GM18519 (cell line): Measurements from ENCODE around the gene HTR1D.

Source experiments
- ATAC-seq: cut with Tn5 transposase; IDR thresholded peaks from one replicate; pipeline ENCODE4 v1.9.1; 2021; ENCODE audit warnings: mild to moderate bottlenecking, moderate library complexity; ENCODE audit not compliant: unreplicated experiment, low FRiP score

HTR1D gene

GRCh38 chr1:23187637-23188036, 29.7 kb downstream of the HTR1D start:
- no peak for ATAC-seq

- ATAC-seq, result no peak
These were observed 31.9 kb downstream of the HTR1D start for GRCh38 chr1:23185381-23185780.

GRCh38 chr1:23184212-23184934, 32.9 kb downstream of the HTR1D start:
- ATAC-seq, result no peak

DNA sequence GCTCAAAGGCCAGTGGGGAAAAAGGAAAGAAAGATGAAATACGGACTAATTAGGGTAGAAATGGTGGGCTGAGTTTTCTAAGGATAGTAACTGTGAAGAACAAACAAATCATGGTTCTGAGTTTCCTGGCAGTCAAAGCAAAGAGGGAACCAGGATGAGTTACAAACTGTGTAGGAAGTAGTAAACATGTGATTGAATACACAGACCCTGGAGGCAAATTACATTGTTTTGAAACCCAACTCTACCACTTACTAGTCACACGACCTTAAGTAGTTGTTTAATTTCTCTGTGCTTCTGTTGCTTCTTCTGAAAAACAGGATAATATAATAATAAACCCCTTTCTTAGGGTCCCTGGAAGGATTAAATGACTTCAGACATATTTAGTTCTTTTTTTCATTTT, 37.4 kb downstream of the HTR1D start:
- ATAC-seq, result no peak

DNA sequence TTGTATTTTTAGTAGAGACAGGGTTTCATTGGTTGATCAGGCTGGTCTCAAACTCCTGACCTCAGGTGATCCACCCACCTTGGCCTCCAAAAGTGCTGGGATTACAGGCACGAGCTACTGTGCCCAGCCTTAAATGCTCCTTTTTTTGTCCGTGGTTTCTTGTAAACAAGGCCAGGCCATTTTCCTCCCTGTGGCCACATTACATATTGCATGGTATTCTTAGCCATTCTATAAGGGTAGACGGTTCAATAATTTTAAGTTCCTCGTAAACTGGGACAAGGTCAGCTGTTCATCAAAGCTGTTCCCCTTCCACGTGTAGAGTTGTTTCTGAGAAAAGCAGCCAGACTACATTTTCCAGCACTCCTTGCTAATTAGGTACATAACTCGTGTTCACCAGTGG, 38.4 kb downstream of the HTR1D start:
- no peak for ATAC-seq

DNA sequence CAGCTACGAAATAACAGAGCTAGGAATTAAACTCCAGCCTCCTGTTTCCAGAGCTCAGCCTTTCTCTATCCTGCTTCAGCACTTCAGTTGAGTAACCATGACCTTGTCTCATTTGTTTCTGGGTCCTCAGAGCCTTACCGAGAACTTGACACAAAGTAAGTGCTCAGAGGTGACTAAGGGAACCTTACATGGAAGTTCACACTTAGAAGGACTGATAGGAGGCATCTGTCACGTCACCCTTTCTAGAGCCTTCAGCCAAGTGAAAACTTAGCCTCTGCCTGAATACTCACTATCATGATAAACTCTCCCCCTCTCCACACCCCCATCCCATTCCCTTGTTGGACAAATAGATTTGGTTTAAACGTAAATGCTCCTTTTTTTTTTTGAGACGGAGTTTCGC, 38.9 kb downstream of the HTR1D start:
- no peak for ATAC-seq

DNA sequence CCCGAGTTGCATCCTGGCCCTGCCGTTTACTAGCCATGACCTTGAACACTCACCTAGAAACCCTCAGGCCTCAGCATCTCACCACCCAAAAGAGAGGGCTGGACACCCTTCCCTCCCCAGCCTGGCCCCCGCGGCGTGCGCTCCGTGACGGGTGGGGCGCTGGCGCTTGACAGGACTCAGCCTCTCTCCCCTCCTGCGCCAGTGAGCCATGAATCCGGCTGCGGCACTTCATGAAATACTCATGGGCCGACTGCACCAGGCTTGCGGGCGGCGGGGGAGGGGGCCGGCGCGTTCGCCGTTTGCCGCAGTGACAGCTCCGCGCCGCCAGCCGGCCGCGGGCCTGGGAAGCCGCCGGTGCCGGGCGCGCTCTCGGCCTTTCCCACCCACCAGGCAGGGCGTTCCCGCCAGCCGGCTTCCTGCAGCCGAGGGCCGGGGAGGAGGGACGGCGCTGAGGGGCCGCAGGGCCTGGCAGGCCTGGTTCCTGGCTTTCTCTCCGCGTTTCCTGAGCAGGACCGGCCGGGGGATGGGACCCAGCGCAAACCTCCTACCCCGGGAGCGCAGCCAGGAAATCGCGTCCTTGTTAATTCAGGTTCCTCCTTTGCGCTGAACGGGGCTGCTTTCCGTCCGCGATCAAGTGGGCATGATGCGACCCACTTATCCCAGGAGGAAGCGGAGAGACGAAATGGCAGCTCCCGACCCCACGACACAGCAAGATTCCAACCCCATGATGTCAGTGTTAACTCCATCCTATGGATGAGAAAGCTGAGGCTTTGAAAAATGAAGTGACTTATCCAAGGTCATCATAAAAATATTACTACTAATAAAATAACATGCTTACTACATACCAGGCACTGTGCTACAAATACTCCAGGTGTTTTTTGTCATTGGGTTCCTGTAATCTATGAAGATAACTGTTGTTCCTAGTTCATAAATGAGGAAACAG, 39.6 kb downstream of the HTR1D start:
- no peak for ATAC-seq

DNA sequence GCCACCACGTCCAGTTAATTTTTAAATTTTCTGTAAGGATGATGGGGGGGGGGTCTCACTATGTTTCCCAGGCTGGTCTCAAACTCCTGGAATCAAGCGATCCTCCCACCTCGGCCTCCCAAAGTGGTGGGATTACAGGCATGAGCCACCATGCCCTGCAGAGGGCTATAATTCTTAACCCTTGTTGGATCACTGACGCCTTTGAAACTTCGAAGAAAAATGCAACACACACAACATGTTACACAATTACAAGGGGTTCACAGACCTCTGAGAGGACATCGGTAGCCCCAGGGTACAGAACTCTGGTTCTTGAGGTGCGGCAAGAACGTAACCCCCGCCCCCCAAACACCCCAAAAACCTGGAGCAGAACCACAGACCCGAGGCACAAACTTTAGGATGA, 40.3 kb downstream of the HTR1D start:
- ATAC-seq, result no peak

DNA sequence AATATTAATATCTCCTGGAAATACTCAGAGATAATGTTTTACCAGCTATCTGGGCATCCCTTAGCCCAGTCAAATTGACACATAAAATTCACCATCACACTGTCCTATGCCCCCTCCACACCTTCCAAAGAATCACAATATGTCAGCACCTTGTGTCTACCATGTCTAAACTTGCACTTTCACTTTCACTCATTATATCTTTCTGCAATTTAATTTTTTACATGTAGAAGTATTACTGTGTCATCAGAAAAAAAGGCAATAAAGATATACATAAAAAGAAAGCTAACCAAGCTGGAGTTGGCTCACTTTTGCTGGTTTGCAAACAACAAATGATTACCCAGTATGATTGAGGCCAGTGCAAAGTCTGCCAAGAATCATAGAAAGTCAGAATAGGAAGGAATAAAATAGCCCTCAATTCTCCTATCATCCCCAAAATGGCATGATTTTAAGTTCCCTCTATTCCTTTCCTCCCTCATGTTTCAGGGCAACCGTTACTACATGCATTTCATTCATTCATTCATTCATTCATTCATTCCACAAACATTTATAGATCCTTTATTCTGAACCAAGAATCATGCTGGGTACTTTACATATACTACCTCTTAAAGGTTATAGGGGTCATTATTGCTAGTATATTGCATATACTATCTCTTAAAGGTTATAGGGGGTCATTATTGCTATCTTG, 42.7 kb downstream of the HTR1D start:
- ATAC-seq, result no peak

DNA sequence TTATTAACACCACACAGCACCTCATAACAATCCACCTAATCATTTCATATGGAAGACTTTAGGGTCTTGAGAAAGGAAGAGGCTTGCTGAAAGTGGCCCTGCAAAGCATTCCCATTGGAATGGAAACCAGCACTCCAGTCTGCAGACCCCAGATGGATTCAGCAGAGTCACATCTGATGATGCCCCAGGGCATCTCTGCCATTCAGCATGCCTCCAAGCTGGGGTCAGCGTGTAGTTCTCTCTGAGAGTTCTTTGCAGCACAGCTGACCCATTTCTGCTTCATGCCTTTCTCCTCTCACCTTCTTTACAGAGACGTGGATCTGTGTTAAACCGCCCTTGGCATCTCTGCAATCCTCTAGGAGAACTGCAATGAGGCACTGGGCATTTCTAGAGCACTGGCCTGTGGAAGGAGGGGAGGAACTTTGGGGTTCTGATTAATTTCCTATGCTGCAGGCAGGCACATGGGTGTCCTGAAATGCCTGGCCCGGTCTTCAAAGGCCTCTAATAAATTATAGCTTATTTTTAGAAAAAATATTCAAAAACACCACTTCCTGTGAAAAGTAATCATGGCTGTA, 46.0 kb downstream of the HTR1D start:
- no peak for ATAC-seq

- ATAC-seq, result no peak
These were observed 47.5 kb downstream of the HTR1D start for GRCh38 chr1:23169727-23170335.

DNA sequence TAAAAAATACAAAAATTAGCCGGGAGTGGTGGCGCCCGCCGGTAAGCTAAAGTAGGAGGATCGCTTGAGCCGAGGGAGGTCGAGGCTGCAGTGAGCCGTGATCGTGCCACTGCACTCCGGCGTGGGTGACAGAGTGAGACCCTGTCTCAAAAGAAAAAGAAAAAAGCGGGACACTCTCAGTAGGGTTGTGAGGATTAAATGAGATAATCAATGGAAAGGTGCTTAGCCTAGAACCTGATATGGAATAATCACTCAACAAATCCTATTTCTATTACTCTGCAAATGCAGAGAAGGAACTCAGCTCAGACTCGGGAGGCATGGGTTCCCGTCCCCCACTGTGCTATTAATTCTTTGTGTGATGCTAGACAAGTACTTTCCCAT, 48.1 kb downstream of the HTR1D start:
- ATAC-seq, result no peak

DNA sequence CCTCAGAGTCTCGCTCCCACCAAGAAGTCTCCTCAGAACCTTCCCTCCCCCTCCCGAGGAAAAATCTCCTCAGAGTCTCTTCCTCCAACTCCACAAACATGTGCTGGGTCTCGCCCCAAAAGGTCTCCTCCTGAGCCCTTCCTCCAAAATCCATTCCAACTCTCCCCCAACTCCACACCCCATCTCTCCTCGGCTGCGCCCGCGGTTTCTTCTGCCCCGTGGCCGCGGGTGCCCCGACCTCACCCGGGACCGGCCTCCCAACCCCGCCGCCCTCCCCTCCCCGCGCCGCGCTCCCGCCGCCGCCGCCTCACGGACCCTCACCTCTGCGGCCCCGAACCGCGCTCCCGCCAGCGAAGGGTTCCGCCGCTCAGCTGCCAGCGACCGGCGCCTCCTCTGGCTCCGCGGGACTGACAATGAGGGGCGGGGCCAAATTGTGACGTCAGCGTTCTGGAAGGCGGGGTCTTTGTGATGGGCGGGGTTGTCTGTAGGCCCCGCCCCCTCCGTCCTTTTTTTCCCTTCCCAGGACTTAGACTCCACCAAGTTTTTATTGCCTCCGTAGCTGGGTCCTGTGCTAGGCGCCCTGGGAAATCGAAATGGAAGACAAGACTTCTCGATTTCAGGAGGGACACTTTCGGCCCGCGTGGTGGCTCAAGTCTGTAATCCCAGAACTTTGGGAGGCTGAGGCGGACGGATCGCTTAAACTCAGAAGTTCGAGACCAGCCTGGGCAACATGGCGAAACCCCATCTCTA, 48.7 kb downstream of the HTR1D start, which contains the start of gene LUZP1:
LUZP1 (minus strand) TSS at position 412 of the 750 bp plus-strand sequence.
- ATAC-seq, result no peak

GRCh38 chr1:23168079-23168444, 49.2 kb downstream of the HTR1D start:
- ATAC-seq, result no peak

GRCh38 chr1:23167353-23168078, 49.8 kb downstream of the HTR1D start:
- no peak for ATAC-seq

DNA sequence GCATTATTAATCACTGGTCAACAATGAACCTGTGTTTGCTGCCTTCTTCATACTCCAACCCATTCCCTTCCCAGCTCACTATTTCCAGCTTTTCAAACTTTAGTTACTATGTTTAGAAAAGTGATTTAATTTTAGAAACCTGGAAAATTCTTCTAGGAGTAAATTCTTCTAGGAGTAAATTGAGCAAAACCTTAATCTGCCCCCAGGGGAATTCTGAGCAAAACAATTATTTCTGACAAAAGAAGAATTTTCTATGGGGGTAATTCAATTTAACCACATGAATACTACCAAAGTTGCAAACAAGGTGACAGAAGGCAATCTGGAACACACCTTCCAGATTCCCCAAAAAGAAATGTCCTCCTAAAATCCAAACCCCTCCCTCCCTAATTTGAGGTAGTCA, 50.4 kb downstream of the HTR1D start:
- no peak for ATAC-seq

DNA sequence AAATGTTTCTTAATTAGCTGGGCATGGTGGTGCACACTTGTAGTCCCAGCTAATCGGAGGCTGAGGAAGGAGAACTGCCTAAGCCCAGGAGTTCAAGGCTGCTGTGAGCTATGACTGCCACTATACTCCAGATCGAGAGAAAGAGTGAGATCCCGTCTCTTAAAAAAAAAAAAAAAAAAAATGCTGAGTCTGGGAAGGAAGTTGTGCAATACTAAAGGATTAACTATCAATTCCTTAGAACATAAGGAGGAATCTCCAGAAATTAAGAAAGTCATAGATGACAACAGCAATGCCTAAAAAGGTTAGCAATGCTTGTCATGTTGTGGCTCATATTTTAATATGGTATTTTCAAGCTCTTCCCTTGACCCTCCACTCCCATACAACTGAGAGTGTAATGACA, 53.9 kb downstream of the HTR1D start:
- no peak for ATAC-seq

DNA sequence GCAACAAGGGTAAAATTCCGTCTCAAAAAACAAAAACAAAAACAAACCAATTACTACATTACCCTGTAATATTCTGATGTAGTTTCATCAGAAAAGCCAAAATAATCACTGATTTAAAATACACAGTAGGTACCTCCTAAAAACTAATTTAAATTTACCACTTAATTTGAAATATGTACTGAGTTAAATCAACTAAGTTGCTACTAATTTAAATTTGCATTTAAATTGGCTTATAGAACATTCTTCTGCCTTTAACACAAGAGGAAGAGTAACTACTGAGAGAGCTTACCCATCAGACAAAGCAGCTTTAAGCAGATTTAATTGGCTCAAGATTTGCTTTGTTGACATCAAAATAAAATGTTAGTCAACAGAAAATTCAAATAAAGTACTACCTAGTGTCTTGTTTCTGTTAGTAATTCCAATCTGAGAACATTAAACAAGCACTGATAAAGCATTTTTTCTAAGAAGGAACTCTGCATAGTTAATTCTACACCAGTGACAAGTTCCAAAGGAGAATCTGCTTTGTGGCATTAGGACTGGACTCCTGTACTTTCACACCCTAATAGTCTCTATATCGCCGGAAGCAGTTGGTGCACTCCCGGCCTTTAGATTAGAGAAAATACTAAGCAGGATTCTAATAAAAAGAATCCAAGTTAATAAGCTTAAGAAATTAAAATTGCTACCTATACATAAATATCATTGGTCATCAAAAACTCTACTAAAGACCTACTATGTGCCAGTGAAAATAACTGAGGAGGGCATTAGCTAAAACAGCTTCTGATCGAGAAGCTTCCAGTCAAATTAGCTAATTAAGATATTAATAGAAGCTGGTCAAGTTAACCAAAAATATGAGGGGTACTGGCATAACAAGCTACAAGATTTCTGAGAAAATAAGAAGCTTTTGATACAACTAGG, 57.1 kb downstream of the HTR1D start:
- no peak for ATAC-seq
